CD4-positive, alpha-beta memory T cell (primary cell): ENCODE data around the gene FBXL19. TPM values are rescaled to one million over a fixed set of nuclear protein-coding genes. Genes with fewer than 3 reads are reported as not detected.

Source experiments
- CTCF ChIA-PET: fragments of 350-600 bp; sonication (Branson Sonifier 250); formaldehyde crosslinking; loops from one replicate; lab custom pipeline; 2021; ENCODE audit warnings: inconsistent platforms; ENCODE audit not compliant: partially characterized antibody; lab: Charles Lee
- POLR2A ChIA-PET: fragments of 350-600 bp; sonication (Branson Sonifier 250); formaldehyde crosslinking; loops from one replicate; lab custom pipeline; 2021; ENCODE audit not compliant: partially characterized antibody; lab: Charles Lee
- DNase-seq, 5 donors: peaks; one replicate each; pipeline versions ENCODE4 v3.0.0 to v3.0.0-alpha.2; 2020 to 2022; ENCODE audit warnings: mixed read lengths in 1 of 5
- H3K27ac ChIP-seq: one replicate; pipeline ENCODE4 v1.7.0; 2013; ENCODE audit warnings: low read depth, low read length
- H3K27me3 ChIP-seq: 2 replicates; pipeline ENCODE4 v1.7.0; 2013; ENCODE audit warnings: mild to moderate bottlenecking, low read length, moderate library complexity; ENCODE audit not compliant: insufficient read depth
- H3K36me3 ChIP-seq: 2 replicates; pipeline ENCODE4 v1.7.0; 2013; ENCODE audit warnings: mild to moderate bottlenecking, low read length, moderate library complexity; ENCODE audit not compliant: insufficient read depth
- H3K4me1 ChIP-seq: 2 replicates; pipeline ENCODE4 v1.7.0; 2013; ENCODE audit warnings: mild to moderate bottlenecking, low read length, moderate library complexity; ENCODE audit not compliant: insufficient read depth
- H3K4me3 ChIP-seq, 2 donors: one replicate each; pipeline ENCODE4 v1.7.0; 2013; ENCODE audit warnings: low read length in 2 of 2, mild to moderate bottlenecking in 1 of 2
- H3K9me3 ChIP-seq, 2 donors: one replicate each; pipeline ENCODE4 v1.7.0; 2013; ENCODE audit warnings: low read length in 2 of 2, control low read depth in 1 of 2; ENCODE audit not compliant: control insufficient read depth in 1 of 2
- H3K27ac Mint-ChIP-seq, 7 donors: one replicate each; pipeline ENCODE4 v1.8.0; 2020 to 2021; ENCODE audit warnings: mixed read lengths in 7 of 7, mild to moderate bottlenecking in 6 of 7, inconsistent platforms in 3 of 7, moderate library complexity in 3 of 7
- H3K27me3 Mint-ChIP-seq, 2 donors: one replicate each; pipeline ENCODE4 v1.8.0; 2020 to 2021; ENCODE audit warnings: mixed read lengths in 2 of 2
- H3K36me3 Mint-ChIP-seq, 2 donors: one replicate each; pipeline ENCODE4 v1.8.0; 2020 to 2021; ENCODE audit warnings: mixed read lengths in 2 of 2, inconsistent platforms in 1 of 2, mild to moderate bottlenecking in 1 of 2
- H3K4me1 Mint-ChIP-seq, 4 donors: one replicate each; pipeline ENCODE4 v1.8.0; 2020 to 2021; ENCODE audit warnings: mixed read lengths in 4 of 4, mild to moderate bottlenecking in 1 of 4
- H3K4me3 Mint-ChIP-seq, 8 donors: one replicate each; pipeline ENCODE4 v1.8.0; 2020 to 2021; ENCODE audit warnings: mixed read lengths in 8 of 8, mild to moderate bottlenecking in 7 of 8, moderate library complexity in 6 of 8, inconsistent platforms in 3 of 8
- H3K9me3 Mint-ChIP-seq, 8 donors: one replicate each; pipeline ENCODE4 v1.8.0; 2020 to 2021; ENCODE audit warnings: mixed read lengths in 8 of 8, mild to moderate bottlenecking in 5 of 8, inconsistent platforms in 3 of 8, moderate library complexity in 1 of 8
- intact Hi-C: fragments of 100-400 bp; cut with micrococcal nuclease; formaldehyde crosslinking; loops from one replicate; pipeline ENCODE4 v1.15.1; 2023
- polyA plus RNA-seq, 2 donors: library from polyadenylated mRNA; unstranded; fragments of 300-500 nt; fragmentation: Illumina TruSeq; gene quantifications; one replicate each; pipeline ENCODE4 v1.2.3, GENCODE V29; 2021
- total RNA-seq, 2 experiments: library from RNA; stranded (reverse); gene quantifications; one replicate each; pipeline ENCODE4 v1.2.3, GENCODE V29; 2021

Gene FBXL19
- total and polyA plus RNA-seq, 4 experiments from 2014 or later = 0.16 to 15.8 (median 15.6) TPM; not detected in 1

DNA sequence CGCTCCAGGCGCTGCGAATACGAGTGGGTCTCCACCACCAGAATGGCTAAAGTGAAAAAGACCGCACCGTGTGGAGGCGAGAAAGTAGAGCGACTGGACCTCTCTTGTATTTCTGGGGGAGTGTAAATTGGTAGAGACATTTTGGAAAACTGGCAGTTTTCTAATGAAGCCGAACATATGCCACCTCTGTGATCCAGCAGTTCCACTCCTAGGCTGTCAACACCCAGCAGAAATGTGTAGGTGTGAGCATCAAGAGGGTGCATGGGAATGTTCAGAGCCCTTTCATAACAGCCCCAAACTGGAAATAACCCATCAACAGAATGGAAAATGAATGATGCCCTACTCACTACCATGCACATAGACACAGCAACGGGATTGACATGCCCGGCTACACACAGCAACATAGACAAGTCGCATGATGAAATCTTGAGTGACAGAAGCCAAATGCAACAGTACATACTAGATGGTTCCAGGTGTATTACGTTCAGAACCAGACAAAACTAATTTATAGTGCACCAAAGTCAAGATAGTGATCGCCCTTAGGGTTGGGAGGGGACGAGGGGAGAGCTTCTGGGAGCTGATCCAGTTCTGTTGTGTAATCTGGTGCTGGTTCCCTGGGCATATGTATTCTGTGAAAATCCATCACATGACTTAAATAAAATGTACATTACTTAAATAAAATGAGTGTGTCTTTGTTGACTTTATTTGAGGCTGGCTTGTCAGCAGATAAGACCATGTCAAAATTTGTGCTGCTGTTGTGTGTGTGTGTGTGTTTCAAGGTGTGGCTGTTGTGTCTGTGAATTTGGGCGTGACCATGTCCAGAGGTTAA lies 28.6 kb upstream of the FBXL19 start:
- no peaks in the 10 kb centered on the region for H3K9me3 ChIP-seq
- DNase-seq = no peak
- H3K4me1 Mint-ChIP-seq = peaks cover 28 to 53% (median 43%) of the 10 kb centered on the region in 4 donors
- POLR2A ChIA-PET = interaction anchor here (1.1 to 10.9 kb wide), 3 partner anchors 18 to 50 kb away, joined by 4 to 177 read pairs (median 6); partner anchors contain the start of gene FBXL19
- H3K36me3 ChIP-seq = peaks cover 6% of the 10 kb centered on the region
- CTCF ChIA-PET = no interaction called here
- peak overlapping the region in 1 of 2 donors; percentile 34 for H3K4me3 ChIP-seq
- no peaks in the 10 kb centered on the region for H3K27me3 Mint-ChIP-seq
- peaks cover 0 to 3% (median 0%) of the 10 kb centered on the region in 8 donors for H3K9me3 Mint-ChIP-seq
- peak overlapping the region; percentile 59 for H3K27ac ChIP-seq
- peaks cover 35% of the 10 kb centered on the region for H3K4me1 ChIP-seq
- no peaks in the 10 kb centered on the region for H3K27me3 ChIP-seq
- intact Hi-C loops = loop anchor here (1.0 kb wide), 1 partner anchor 19 kb away; no protein-coding TSS in a partner anchor
- peak overlapping the region; percentile 81 to 97 (median 93) for H3K27ac Mint-ChIP-seq
- H3K36me3 Mint-ChIP-seq = peaks cover 2 to 14% of the 10 kb centered on the region in 2 donors
- H3K4me3 Mint-ChIP-seq = peak overlapping the region; percentile 81 to 91 (median 86)

DNA sequence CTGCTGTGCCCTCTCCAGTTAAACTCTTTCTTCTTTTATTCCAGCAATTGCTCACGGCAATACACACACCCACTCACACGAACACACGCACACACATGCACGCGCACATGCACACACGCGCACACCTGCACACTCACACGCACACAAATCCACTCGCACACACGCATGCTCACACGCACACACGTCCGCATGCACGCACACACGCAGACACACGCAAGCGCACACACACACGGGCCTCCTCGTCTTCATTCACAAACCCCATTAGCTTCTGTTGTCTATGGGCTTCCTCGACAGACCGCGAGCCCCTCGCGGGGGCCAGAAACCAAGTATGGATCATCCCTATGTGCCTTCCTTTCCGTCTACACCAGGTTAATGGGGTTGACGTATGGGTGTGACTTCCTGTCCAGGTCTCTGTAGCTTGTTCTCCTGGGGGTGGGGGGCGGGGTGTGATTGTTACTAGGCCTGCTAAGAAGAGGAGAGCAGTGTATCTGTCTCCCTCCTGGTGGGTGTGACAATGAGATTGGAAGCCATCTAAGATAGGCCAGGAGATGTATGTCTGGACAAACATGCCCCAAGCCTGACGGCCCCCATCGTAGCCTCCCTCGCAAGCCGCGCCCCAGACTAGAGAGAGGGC lies 27.6 kb upstream of the FBXL19 start:
- CTCF ChIA-PET = interaction anchor here (8.3 kb wide), 1 partner anchor 51 kb away, joined by 124 read pairs; no protein-coding TSS in a partner anchor
- Histone ChIP-seq H3K4me3 (no peak overlapping the region), H3K4me1 (peaks cover 35% of the 10 kb centered on the region), H3K9me3 (no peaks in the 10 kb centered on the region), H3K27ac (peak overlapping the region; percentile 46), H3K36me3 (peaks cover 6% of the 10 kb centered on the region), H3K27me3 (no peaks in the 10 kb centered on the region)
- DNase-seq = peak in 1 of 5 donors; percentile 59
- Mint-ChIP-seq H3K27me3 (no peaks in the 10 kb centered on the region), H3K27ac (peak overlapping the region; percentile 52 to 97 (median 81)), H3K36me3 (peaks cover 0 to 9% of the 10 kb centered on the region in 2 donors), H3K4me3 (peak overlapping the region; percentile 23 to 88 (median 79)), H3K4me1 (peaks cover 27 to 56% (median 42%) of the 10 kb centered on the region in 4 donors), H3K9me3 (peaks cover 0 to 3% (median 0%) of the 10 kb centered on the region in 8 donors)
- POLR2A ChIA-PET = interaction anchor here (0.6 to 10.9 kb wide), 5 partner anchors 19 to 901 kb away, joined by 4 to 177 read pairs (median 4); partner anchors contain the start of genes FBXL19 and HIRIP3
- intact Hi-C loops = loop anchor here (2.0 kb wide), 1 partner anchor 61 kb away; the partner anchor contains the start of gene SETD1A

DNA sequence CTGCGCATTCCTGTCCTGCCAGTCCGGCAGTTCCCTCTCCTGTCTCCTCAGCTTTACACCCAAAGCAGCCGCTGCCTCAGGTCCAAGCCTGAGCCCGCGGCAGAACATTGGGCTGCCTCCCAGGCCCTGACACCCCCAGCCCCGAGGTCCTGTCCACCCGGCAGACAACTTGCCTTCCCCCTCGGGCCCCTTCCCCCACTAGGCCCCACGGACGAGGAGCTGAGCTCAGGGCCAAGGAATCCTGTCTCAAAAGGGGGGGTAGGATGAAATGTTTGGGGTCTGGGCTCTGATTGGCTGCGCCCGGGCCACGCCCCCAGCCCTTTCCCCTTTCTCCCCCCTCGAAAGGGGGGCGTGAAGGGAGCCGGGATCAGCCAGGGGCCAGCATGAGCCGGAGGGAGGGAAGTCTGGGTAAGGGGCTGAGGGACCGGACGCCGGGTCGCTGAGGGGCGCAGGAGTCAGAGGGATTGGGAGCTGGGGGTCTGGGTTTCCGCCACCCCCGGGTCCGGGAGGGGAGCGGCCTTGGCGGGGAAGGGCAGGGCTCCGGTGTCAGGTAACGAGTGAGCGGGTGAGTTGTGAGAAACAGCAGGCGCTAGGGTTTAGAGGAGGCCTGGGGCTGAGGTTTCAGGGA lies 27.0 kb upstream of the FBXL19 start, which contains the start of gene CTF1:
CTF1 (plus strand) TSS at position 354 of the 628 bp plus-strand sequence; CDS start at position 384, 30 bp downstream.
- Histone ChIP-seq H3K27ac (peak within 1 kb of the TSS; percentile 46), H3K9me3 (no peaks in the 10 kb centered on the region), H3K4me1 (peaks cover 40% of the 10 kb centered on the region), H3K4me3 (no peak within 1 kb of the TSS), H3K36me3 (peaks cover 3% of the 10 kb centered on the region), H3K27me3 (no peaks in the 10 kb centered on the region)
- H3K27ac Mint-ChIP-seq = peak within 1 kb of the TSS; percentile 83 to 97 (median 90)
- ChIA-PET POLR2A (interaction anchor here (0.5 to 10.9 kb wide), 4 partner anchors 20 to 389 kb away, joined by 3 to 177 read pairs (median 4); no protein-coding TSS in a partner anchor), CTCF (interaction anchor here (0.9 to 8.3 kb wide), 2 partner anchors 52 to 83 kb away, joined by 3 to 124 read pairs; no protein-coding TSS in a partner anchor)
- DNase-seq = no peak
- peaks cover 0 to 3% (median 0%) of the 10 kb centered on the region in 8 donors for H3K9me3 Mint-ChIP-seq
- H3K27me3 Mint-ChIP-seq = no peaks in the 10 kb centered on the region
- H3K36me3 Mint-ChIP-seq = peaks cover 0 to 6% of the 10 kb centered on the region in 2 donors
- H3K4me3 Mint-ChIP-seq = peak within 1 kb of the TSS; percentile 59 to 88 (median 79)
- peaks cover 30 to 60% (median 45%) of the 10 kb centered on the region in 4 donors for H3K4me1 Mint-ChIP-seq
- intact Hi-C loops = loop anchor here (2.0 kb wide), 1 partner anchor 60 kb away; the partner anchor contains the start of gene SETD1A

DNA sequence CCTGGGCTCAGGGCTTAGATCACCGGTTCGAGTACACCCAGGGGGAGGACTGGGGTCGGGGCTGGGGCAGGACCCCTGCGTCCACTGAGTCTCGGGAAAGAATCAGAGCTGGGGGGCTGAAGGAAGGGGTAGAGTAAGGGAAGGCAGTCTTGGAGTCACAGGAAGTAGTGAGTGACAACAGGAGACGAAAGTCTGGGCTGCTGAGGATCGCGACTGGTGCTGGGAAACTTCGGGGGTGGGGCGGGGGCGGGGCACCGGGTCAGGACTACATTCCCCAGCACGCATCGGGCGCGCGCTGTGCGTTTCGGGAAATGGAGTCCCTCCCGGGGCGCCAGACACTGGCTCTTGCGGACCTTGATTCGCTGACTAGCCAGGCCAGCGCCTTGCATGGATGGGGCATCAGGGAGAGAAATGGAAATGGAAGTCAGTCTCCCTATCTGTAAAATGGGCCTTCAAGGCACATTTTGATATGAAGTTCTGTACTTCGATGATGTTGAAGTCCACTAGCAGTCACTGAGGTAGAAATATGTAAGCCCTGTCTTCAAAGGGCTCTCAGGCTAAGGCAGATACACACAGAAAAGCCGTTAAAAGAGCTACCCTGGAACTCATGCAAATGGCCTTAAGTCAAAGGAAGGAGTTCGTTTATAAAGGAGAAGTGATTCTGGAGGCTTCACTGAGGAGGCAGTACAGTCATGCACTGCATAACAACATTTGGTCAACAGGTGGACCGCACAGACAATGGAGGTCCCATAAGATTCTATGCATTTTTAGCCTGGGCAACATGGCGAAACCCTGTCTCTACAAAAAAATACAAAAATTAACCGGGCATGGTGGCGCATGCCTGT lies 26.3 kb upstream of the FBXL19 start:
- peaks cover 30 to 58% (median 45%) of the 10 kb centered on the region in 4 donors for H3K4me1 Mint-ChIP-seq
- H3K4me3 ChIP-seq = no peak overlapping the region
- peak overlapping the region; percentile 45 to 80 (median 68) for H3K4me3 Mint-ChIP-seq
- H3K36me3 Mint-ChIP-seq = peaks cover 0 to 4% of the 10 kb centered on the region in 2 donors
- peak overlapping the region; percentile 46 for H3K27ac ChIP-seq
- H3K4me1 ChIP-seq = peaks cover 45% of the 10 kb centered on the region
- H3K27me3 ChIP-seq = no peaks in the 10 kb centered on the region
- ChIA-PET CTCF (interaction anchor here (0.5 to 8.3 kb wide), 4 partner anchors 10 to 84 kb away, joined by 3 to 124 read pairs (median 4); no protein-coding TSS in a partner anchor), POLR2A (interaction anchor here (0.5 to 10.9 kb wide), 3 partner anchors 21 to 389 kb away, joined by 3 to 177 read pairs (median 4); no protein-coding TSS in a partner anchor)
- peaks cover 0 to 3% (median 0%) of the 10 kb centered on the region in 8 donors for H3K9me3 Mint-ChIP-seq
- intact Hi-C loops = loop anchor here (1.0 to 2.0 kb wide), 2 partner anchors 25 to 60 kb away; partner anchors contain the start of gene SETD1A
- no peaks in the 10 kb centered on the region for H3K9me3 ChIP-seq
- H3K36me3 ChIP-seq = no peaks in the 10 kb centered on the region
- peak; percentile 56 to 73 (median 67) for DNase-seq
- no peaks in the 10 kb centered on the region for H3K27me3 Mint-ChIP-seq
- peak overlapping the region; percentile 83 to 93 (median 90) for H3K27ac Mint-ChIP-seq

DNA sequence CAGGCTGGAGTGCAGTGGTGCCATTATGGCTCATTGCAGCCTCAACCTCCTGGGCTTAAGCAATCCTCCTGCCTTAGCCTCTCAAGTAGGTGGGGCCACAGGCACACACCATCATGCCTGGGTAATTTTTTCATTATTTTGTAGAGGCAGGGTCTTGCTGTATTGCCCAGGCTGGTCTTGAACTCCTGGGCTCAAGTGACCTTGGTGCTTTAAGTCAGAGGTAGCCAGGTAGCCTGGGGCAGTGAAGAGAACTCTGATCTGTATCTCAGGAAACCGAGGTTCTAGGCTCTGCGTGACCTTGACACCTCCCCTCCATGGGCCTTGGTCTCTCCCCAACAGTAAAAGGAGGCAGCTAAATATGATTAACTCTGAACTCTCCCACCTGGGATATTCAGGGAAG lies 23.6 kb upstream of the FBXL19 start:
- peaks cover 55% of the 10 kb centered on the region for H3K4me1 ChIP-seq
- ChIA-PET CTCF (interaction anchor here (0.8 to 8.3 kb wide), 3 partner anchors 31 to 55 kb away, joined by 4 to 124 read pairs (median 28); no protein-coding TSS in a partner anchor), POLR2A (interaction anchor here (3.0 to 10.9 kb wide), 3 partner anchors 23 to 94 kb away, joined by 19 to 177 read pairs (median 19); no protein-coding TSS in a partner anchor)
- no peaks in the 10 kb centered on the region for H3K27me3 ChIP-seq
- Mint-ChIP-seq H3K4me3 (peak overlapping the region in 1 of 8 donors; percentile 41), H3K36me3 (peaks cover 0 to 3% of the 10 kb centered on the region in 2 donors), H3K27me3 (no peaks in the 10 kb centered on the region), H3K4me1 (peaks cover 30 to 58% (median 47%) of the 10 kb centered on the region in 4 donors), H3K9me3 (no peaks in the 10 kb centered on the region), H3K27ac (peak overlapping the region in 1 of 7 donors; percentile 35)
- H3K9me3 ChIP-seq = no peaks in the 10 kb centered on the region
- no peaks in the 10 kb centered on the region for H3K36me3 ChIP-seq
- intact Hi-C loops = no loop called here
- H3K27ac ChIP-seq = no peak overlapping the region
- DNase-seq = no peak
- no peak overlapping the region for H3K4me3 ChIP-seq
